HepG2 (cell line): Measurements from ENCODE around the gene IRF3. TPM values are rescaled to one million over a fixed set of nuclear protein-coding genes. Genes with fewer than 3 reads are reported as not detected.

ENCODE experiments used
- ARID3A ChIP-seq: IDR thresholded peaks from 2 replicates; pipeline ENCODE4 v1.6.1; 2012; ENCODE audit warnings: low read depth, low read length, improper control_type of control experiment
- MED13 ChIP-seq: sonication (generic); formaldehyde crosslinking; IDR thresholded peaks from 2 replicates; pipeline ENCODE4 v1.5.0; 2020; ENCODE audit warnings: missing genetic modification reagents
- MTA1 ChIP-seq: sonication (generic); formaldehyde crosslinking; IDR thresholded peaks from 2 replicates; pipeline ENCODE4 v1.4.0; 2020; ENCODE audit warnings: missing genetic modification reagents, mild to moderate bottlenecking, borderline replicate concordance
- RNF2 ChIP-seq: fragments of 450-650 bp; conservative IDR thresholded peaks from 2 replicates; pipeline ENCODE4 v1.6.1; 2016; ENCODE audit warnings: low read depth
- ZNF234 ChIP-seq: sonication (generic); formaldehyde crosslinking; conservative IDR thresholded peaks from 2 replicates; pipeline ENCODE4 v1.5.1; 2020; ENCODE audit warnings: mild to moderate bottlenecking, missing genetic modification reagents
- ZNF235 ChIP-seq: sonication (generic); formaldehyde crosslinking; IDR thresholded peaks from 2 replicates; pipeline ENCODE4 v1.8.1; 2023; ENCODE audit warnings: mild to moderate bottlenecking, missing genetic modification reagents, borderline replicate concordance
- ZNF407 ChIP-seq: sonication (generic); formaldehyde crosslinking; IDR thresholded peaks from one replicate; pipeline ENCODE4 v1.5.1; 2020; ENCODE audit warnings: mild to moderate bottlenecking, missing genetic modification reagents; ENCODE audit errors: not compliant biosample characterization
- ZNF44 ChIP-seq: sonication (generic); formaldehyde crosslinking; IDR thresholded peaks from 2 replicates; pipeline ENCODE4 v1.5.1; 2020; ENCODE audit warnings: mild to moderate bottlenecking, missing genetic modification reagents
- ZNF589 ChIP-seq: sonication (generic); formaldehyde crosslinking; conservative IDR thresholded peaks from 2 replicates; pipeline ENCODE4 v1.8.0; 2022; ENCODE audit warnings: mild to moderate bottlenecking, moderate library complexity, missing genetic modification reagents
- polyA plus RNA-seq, 8 experiments: library from polyadenylated mRNA; depleted of rRNA in 3 of 8; stranded (reverse) in 7 of 8; unstranded in 1 of 8; fragments of >200 nt; fragmentation: Illumina TruSeq in 4 of 8; extraction: Trizol in 4 of 8; gene quantifications; 2 replicates each; pipeline versions ENCODE4 v1.2.1 to v1.2.3, GENCODE V29; 2011 to 2016; ENCODE audit warnings: low read depth in 4 of 8, missing spikeins in 1 of 8, mixed read lengths in 1 of 8; ENCODE audit not compliant: insufficient read depth in 1 of 8
- total RNA-seq, 5 experiments: library from RNA; depleted of rRNA; stranded (reverse); fragments of >200 nt; fragmentation: Illumina TruSeq; extraction: Trizol; gene quantifications; 2 replicates each; pipeline ENCODE4 v1.2.3, GENCODE V29; 2016; ENCODE audit warnings: low read depth in 1 of 5
- TF ChIP-seq, protein P1 (sequence below): sonication (generic); formaldehyde crosslinking; IDR thresholded peaks from 2 replicates; pipeline ENCODE4 v1.4.0; 2020; ENCODE audit warnings: missing genetic modification reagents, low read depth, mild to moderate bottlenecking, borderline replicate concordance
- TF ChIP-seq, protein P2 (sequence below): sonication (generic); formaldehyde crosslinking; IDR thresholded peaks from 2 replicates; pipeline ENCODE4 v1.8.1; 2022; ENCODE audit warnings: mild to moderate bottlenecking, missing genetic modification reagents
- TF ChIP-seq, protein P3 (sequence below): sonication (generic); formaldehyde crosslinking; IDR thresholded peaks from 2 replicates; pipeline ENCODE4 v1.4.0; 2020; ENCODE audit warnings: missing genetic modification reagents, mild to moderate bottlenecking, borderline replicate concordance

Gene IRF3
- total and polyA plus RNA-seq, 2 of the 13 experiments (the other 11 are each of a cell fraction or from before 2014, with no cell fraction given): 61.9 to 65.5 TPM

GRCh38 chr19:49640113-49640898 lies 25.4 kb downstream of the IRF3 start, which contains the start of gene RRAS (continued):
- TF ChIP-seq, protein P1, sequence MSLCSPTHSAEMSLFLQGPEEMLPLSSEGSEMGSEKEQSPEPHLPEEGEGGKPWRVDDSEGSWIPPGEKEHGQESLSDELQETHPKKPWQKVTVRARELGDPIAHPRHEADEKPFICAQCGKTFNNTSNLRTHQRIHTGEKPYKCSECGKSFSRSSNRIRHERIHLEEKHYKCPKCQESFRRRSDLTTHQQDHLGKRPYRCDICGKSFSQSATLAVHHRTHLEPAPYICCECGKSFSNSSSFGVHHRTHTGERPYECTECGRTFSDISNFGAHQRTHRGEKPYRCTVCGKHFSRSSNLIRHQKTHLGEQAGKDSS (CRISPR knock-in tag): no peak
- TF ChIP-seq, protein P2, sequence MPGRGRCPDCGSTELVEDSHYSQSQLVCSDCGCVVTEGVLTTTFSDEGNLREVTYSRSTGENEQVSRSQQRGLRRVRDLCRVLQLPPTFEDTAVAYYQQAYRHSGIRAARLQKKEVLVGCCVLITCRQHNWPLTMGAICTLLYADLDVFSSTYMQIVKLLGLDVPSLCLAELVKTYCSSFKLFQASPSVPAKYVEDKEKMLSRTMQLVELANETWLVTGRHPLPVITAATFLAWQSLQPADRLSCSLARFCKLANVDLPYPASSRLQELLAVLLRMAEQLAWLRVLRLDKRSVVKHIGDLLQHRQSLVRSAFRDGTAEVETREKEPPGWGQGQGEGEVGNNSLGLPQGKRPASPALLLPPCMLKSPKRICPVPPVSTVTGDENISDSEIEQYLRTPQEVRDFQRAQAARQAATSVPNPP: no peak
- TF ChIP-seq, protein P3, sequence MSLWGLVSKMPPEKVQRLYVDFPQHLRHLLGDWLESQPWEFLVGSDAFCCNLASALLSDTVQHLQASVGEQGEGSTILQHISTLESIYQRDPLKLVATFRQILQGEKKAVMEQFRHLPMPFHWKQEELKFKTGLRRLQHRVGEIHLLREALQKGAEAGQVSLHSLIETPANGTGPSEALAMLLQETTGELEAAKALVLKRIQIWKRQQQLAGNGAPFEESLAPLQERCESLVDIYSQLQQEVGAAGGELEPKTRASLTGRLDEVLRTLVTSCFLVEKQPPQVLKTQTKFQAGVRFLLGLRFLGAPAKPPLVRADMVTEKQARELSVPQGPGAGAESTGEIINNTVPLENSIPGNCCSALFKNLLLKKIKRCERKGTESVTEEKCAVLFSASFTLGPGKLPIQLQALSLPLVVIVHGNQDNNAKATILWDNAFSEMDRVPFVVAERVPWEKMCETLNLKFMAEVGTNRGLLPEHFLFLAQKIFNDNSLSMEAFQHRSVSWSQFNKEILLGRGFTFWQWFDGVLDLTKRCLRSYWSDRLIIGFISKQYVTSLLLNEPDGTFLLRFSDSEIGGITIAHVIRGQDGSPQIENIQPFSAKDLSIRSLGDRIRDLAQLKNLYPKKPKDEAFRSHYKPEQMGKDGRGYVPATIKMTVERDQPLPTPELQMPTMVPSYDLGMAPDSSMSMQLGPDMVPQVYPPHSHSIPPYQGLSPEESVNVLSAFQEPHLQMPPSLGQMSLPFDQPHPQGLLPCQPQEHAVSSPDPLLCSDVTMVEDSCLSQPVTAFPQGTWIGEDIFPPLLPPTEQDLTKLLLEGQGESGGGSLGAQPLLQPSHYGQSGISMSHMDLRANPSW (CRISPR knock-in tag): 0 out of 2 replicates have a peak, but pooled peaks have one; percentile 22
- no peak for TF ChIP-seq ZNF44 (CRISPR knock-in tag)
- TF ChIP-seq ZNF589 (CRISPR knock-in tag): 0 out of 2 replicates have a peak, but pooled peaks have one; percentile 29
- no peak for TF ChIP-seq ZNF234 (CRISPR knock-in tag)
- TF ChIP-seq MTA1: peak; percentile 56; the same call in 1 of the 2 replicates
- TF ChIP-seq ZNF407 (CRISPR knock-in tag): no peak
- TF ChIP-seq MED13 (CRISPR knock-in tag): no peak
- TF ChIP-seq ARID3A: peak; percentile 62; the same call in 1 of the 2 replicates
- no peak for TF ChIP-seq RNF2
- no peak for TF ChIP-seq ZNF235 (CRISPR knock-in tag)
